ENCODE data around the gene HIPK3.
"Not testable (repeated sequence)": the region's sequence is repeated elsewhere in the genome, so short reads cannot be mapped to it uniquely, and the experiment has no call there.

HIPK3 gene

GRCh38 chr11:33344611-33345010 lies 87.4 kb downstream of the HIPK3 start:
- DNase-seq (ENCODE audit: low read depth, low spot score): no peak
- H3K27ac ChIP-seq: no peak overlapping the region

GRCh38 chr11:33347490-33348125 lies 90.4 kb downstream of the HIPK3 start:
- DNase-seq (ENCODE audit: low read depth, low spot score): no peak
- H3K27ac ChIP-seq: no peak overlapping the region

GRCh38 chr11:33350287-33350686 lies 93.1 kb downstream of the HIPK3 start:
- no peak for DNase-seq (ENCODE audit: low read depth, low spot score)
- H3K27ac ChIP-seq: no peak overlapping the region

GRCh38 chr11:33358150-33358831 lies 101.1 kb downstream of the HIPK3 start:
- no peak for DNase-seq (ENCODE audit: low read depth, low spot score)
- no peak overlapping the region for H3K27ac ChIP-seq

GRCh38 chr11:33360642-33361041 lies 103.5 kb downstream of the HIPK3 start:
- no peak overlapping the region for H3K27ac ChIP-seq
- no peak for DNase-seq (ENCODE audit: low read depth, low spot score)

GRCh38 chr11:33362051-33362910 lies 105.1 kb downstream of the HIPK3 start:
- no peak for DNase-seq (ENCODE audit: low read depth, low spot score)
- H3K27ac ChIP-seq: no peak overlapping the region

GRCh38 chr11:33366918-33367317 lies 109.7 kb downstream of the HIPK3 start:
- no peak overlapping the region for H3K27ac ChIP-seq
- DNase-seq (ENCODE audit: low read depth, low spot score): no peak

- DNase-seq (ENCODE audit: low read depth, low spot score); H3K27ac ChIP-seq: not testable (repeated sequence)
Measured at GRCh38 chr11:33368475-33368874, 111.3 kb downstream of the HIPK3 start.

GRCh38 chr11:33368931-33369330 lies 111.8 kb downstream of the HIPK3 start:
- no peak overlapping the region for H3K27ac ChIP-seq
- DNase-seq (ENCODE audit: low read depth, low spot score): no peak

GRCh38 chr11:33373636-33374035 lies 116.5 kb downstream of the HIPK3 start:
- H3K27ac ChIP-seq: no peak overlapping the region
- no peak for DNase-seq (ENCODE audit: low read depth, low spot score)

GRCh38 chr11:33375236-33375635 lies 118.1 kb downstream of the HIPK3 start:
- H3K27ac ChIP-seq: no peak overlapping the region
- no peak for DNase-seq (ENCODE audit: low read depth, low spot score)

GRCh38 chr11:33375688-33376311 lies 118.6 kb downstream of the HIPK3 start, which contains the start of gene KIAA1549L:
TSS of gene KIAA1549L (plus strand) at chr11:33376108.
- no peak for DNase-seq (ENCODE audit: low read depth, low spot score)
- H3K27ac ChIP-seq: no peak within 1 kb of the TSS

GRCh38 chr11:33376331-33377310 lies 119.4 kb downstream of the HIPK3 start:
- no peak overlapping the region for H3K27ac ChIP-seq
- DNase-seq (ENCODE audit: low read depth, low spot score): no peak

GRCh38 chr11:33377412-33378370 lies 120.5 kb downstream of the HIPK3 start:
- DNase-seq (ENCODE audit: low read depth, low spot score): no peak
- H3K27ac ChIP-seq: no peak overlapping the region

GRCh38 chr11:33379947-33380346 lies 122.8 kb downstream of the HIPK3 start:
- no peak for DNase-seq (ENCODE audit: low read depth, low spot score)
- no peak overlapping the region for H3K27ac ChIP-seq

- DNase-seq (ENCODE audit: low read depth, low spot score): no peak
Measured at GRCh38 chr11:33383075-33383919, 126.1 kb downstream of the HIPK3 start.

GRCh38 chr11:33383920-33384209 lies 126.7 kb downstream of the HIPK3 start:
- no peak overlapping the region for H3K27ac ChIP-seq
- no peak for DNase-seq (ENCODE audit: low read depth, low spot score)

More at GRCh38 chr11:33383075-33383919, 126.1 kb downstream of the HIPK3 start:
- H3K27ac ChIP-seq: no peak overlapping the region

- H3K27ac ChIP-seq: no peak overlapping the region
Measured at GRCh38 chr11:33384220-33384619, 127.0 kb downstream of the HIPK3 start.

More at GRCh38 chr11:33384220-33384619, 127.0 kb downstream of the HIPK3 start:
- DNase-seq (ENCODE audit: low read depth, low spot score): no peak
